HepG2 (cell line): ENCODE measurements around the gene ZSWIM6.

Experiments used
- CREM ChIP-seq, 2 experiments: sonication (generic) in 1 of 2; formaldehyde crosslinking in 1 of 2; IDR thresholded peaks; 2 replicates each; pipeline versions ENCODE4 v1.4.0 to v1.6.1; 2016 to 2020; ENCODE audit warnings: antibody characterized with exemption in 1 of 2, mild to moderate bottlenecking in 1 of 2, missing genetic modification reagents in 1 of 2
- NFYB ChIP-seq: sonication (generic); formaldehyde crosslinking; IDR thresholded peaks from 2 replicates; pipeline ENCODE4 v1.4.0; 2020; ENCODE audit warnings: missing genetic modification reagents

DNA sequence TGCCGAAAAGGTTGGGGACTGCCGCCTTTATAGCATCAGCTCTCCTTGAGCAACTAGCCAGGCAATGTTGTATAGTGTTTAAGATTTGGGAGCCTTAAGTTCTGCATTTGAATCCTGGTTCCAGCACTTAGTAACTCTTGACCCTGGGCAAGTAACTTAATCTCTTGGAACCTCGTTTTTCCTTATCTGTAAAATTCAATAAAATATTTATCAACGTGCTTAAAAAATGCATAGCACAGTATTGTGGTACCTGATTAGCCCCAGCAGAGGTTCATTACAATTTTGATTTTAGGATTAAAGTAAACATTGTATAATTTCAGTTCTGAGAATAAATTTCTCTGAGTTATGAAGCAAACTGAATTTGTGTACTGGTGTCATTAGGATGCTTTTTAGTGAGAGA, 66.4 kb downstream of the ZSWIM6 start:
- TF ChIP-seq NFYB (CRISPR knock-in tag) = no peak
- no peak for TF ChIP-seq CREM (IDR thresholded peaks at IDR 0.05)
- TF ChIP-seq CREM (CRISPR knock-in tag; IDR thresholded peaks at IDR 0.05) = no peak
